ENCODE data around the gene RNF34. TPM values are rescaled to one million over a fixed set of nuclear protein-coding genes. Genes with fewer than 3 reads are reported as not detected.

The RNF34 gene
- polyA plus RNA-seq, 1 experiment: 47.4 TPM

GRCh38 chr12:121388421-121388981, 11.4 kb upstream of the RNF34 start:
- no peaks in the 10 kb centered on the region for H3K9me3 ChIP-seq (ENCODE audit: control insufficient read depth, insufficient read depth, low read length)
- CTCF ChIA-PET: interaction anchor here (0.6 kb wide), 2 partner anchors 20 to 38 kb away, joined by 3 read pairs; no protein-coding TSS in a partner anchor
- no peaks in the 10 kb centered on the region for H3K27me3 ChIP-seq (ENCODE audit: control insufficient read depth, insufficient read depth, low read length)
- peak overlapping the region; percentile 78 for H3K27ac ChIP-seq (ENCODE audit: low read depth, low read length)
- TF ChIP-seq CTCF (IDR thresholded peaks at IDR 0.05; ENCODE audit: low read depth, low read length): no peak
- peak; percentile 76 for DNase-seq (ENCODE audit: low read depth, low spot score)
- POLR2A ChIA-PET: interaction anchor here (0.6 to 1.6 kb wide), 3 partner anchors 12 to 36 kb away, joined by 4 to 6 read pairs (median 6); partner anchors contain the start of genes ANAPC5 and RNF34
- no peak overlapping the region for H3K4me3 ChIP-seq (ENCODE audit: low read depth, low read length)

GRCh38 chr12:121390856-121391255, 9.1 kb upstream of the RNF34 start:
- TF ChIP-seq CTCF (IDR thresholded peaks at IDR 0.05; ENCODE audit: low read depth, low read length): no peak
- H3K27ac ChIP-seq (ENCODE audit: low read depth, low read length): no peak overlapping the region
- CTCF ChIA-PET: interaction anchor here (1.2 kb wide), 1 partner anchor 56 kb away, joined by 8 read pairs; no protein-coding TSS in a partner anchor
- POLR2A ChIA-PET: interaction anchor here (1.8 kb wide), 1 partner anchor 9 kb away, joined by 5 read pairs; the partner anchor contains the start of gene RNF34
- no peak for DNase-seq (ENCODE audit: low read depth, low spot score)
- H3K4me3 ChIP-seq (ENCODE audit: low read depth, low read length): no peak overlapping the region
- H3K9me3 ChIP-seq (ENCODE audit: control insufficient read depth, insufficient read depth, low read length): no peaks in the 10 kb centered on the region
- no peaks in the 10 kb centered on the region for H3K27me3 ChIP-seq (ENCODE audit: control insufficient read depth, insufficient read depth, low read length)

- peak; percentile 49 for DNase-seq (ENCODE audit: low read depth, low spot score)
- peak overlapping the region; percentile 49 for H3K27ac ChIP-seq (ENCODE audit: low read depth, low read length)
- H3K27me3 ChIP-seq (ENCODE audit: control insufficient read depth, insufficient read depth, low read length): no peaks in the 10 kb centered on the region
- POLR2A ChIA-PET: interaction anchor here (1.8 kb wide), 1 partner anchor 8 kb away, joined by 5 read pairs; the partner anchor contains the start of gene RNF34
- TF ChIP-seq CTCF (IDR thresholded peaks at IDR 0.05; ENCODE audit: low read depth, low read length): no peak
- H3K4me3 ChIP-seq (ENCODE audit: low read depth, low read length): peak overlapping the region; percentile 1; the same call in 1 of the 2 replicates
- CTCF ChIA-PET: interaction anchor here (0.9 to 1.3 kb wide), 3 partner anchors 8 to 57 kb away, joined by 3 to 8 read pairs (median 5); no protein-coding TSS in a partner anchor
- H3K9me3 ChIP-seq (ENCODE audit: control insufficient read depth, insufficient read depth, low read length): no peaks in the 10 kb centered on the region
These were observed 8.1 kb upstream of the RNF34 start for GRCh38 chr12:121391619-121392324.

GRCh38 chr12:121392325-121392716, 7.6 kb upstream of the RNF34 start:
- no peak overlapping the region for H3K4me3 ChIP-seq (ENCODE audit: low read depth, low read length)
- ChIA-PET CTCF (interaction anchor here (0.9 to 1.3 kb wide), 3 partner anchors 9 to 57 kb away, joined by 3 to 8 read pairs (median 5); no protein-coding TSS in a partner anchor), POLR2A (interaction anchor here (1.8 kb wide), 1 partner anchor 8 kb away, joined by 5 read pairs; the partner anchor contains the start of gene RNF34)
- DNase-seq (ENCODE audit: low read depth, low spot score): no peak
- no peaks in the 10 kb centered on the region for H3K27me3 ChIP-seq (ENCODE audit: control insufficient read depth, insufficient read depth, low read length)
- H3K27ac ChIP-seq (ENCODE audit: low read depth, low read length): no peak overlapping the region
- no peaks in the 10 kb centered on the region for H3K9me3 ChIP-seq (ENCODE audit: control insufficient read depth, insufficient read depth, low read length)
- no peak for TF ChIP-seq CTCF (IDR thresholded peaks at IDR 0.05; ENCODE audit: low read depth, low read length)
